RWPE1 (cell line): ENCODE measurements around the gene CNEP1R1.

Experiments used
- CTCF ChIA-PET: fragments of 350-600 bp; sonication (Branson Sonifier 250); formaldehyde crosslinking; extraction: SDS; loops from one replicate; lab custom pipeline; 2021; lab: Yijun Ruan, JAX
- POLR2A ChIA-PET: fragments of 400-600 bp; formaldehyde crosslinking; extraction: SDS; loops from one replicate; lab custom pipeline; 2020; ENCODE audit warnings: antibody characterized with exemption; ENCODE audit not compliant: low non-redundant PET; lab: Yijun Ruan, JAX
- DNase-seq: peaks from one replicate; pipeline ENCODE4 v3.0.0; 2012; ENCODE audit warnings: low spot score
- H3K27ac ChIP-seq: fragments of 450-650 bp; 2 replicates; pipeline ENCODE4 v1.5.1; 2017
- CTCF ChIP-seq: fragments of 450-650 bp; conservative IDR thresholded peaks from 2 replicates; pipeline ENCODE4 v1.5.1; 2017; ENCODE audit warnings: low read depth, mild to moderate bottlenecking

The CNEP1R1 gene

GRCh38 chr16:50067290-50067853 is 42.3 kb downstream of the CNEP1R1 start:
- peak overlapping the region; percentile 94 for H3K27ac ChIP-seq
- ChIA-PET CTCF (interaction anchor here (0.5 to 0.8 kb wide), 4 partner anchors 43 to 293 kb away, joined by 3 to 5 read pairs (median 3); no protein-coding TSS in a partner anchor), POLR2A (no interaction called here)
- peak; percentile 16 for DNase-seq
- peak; percentile 25; the same call in 1 of the 2 replicates for TF ChIP-seq CTCF

- CTCF ChIA-PET = interaction anchor here (0.6 kb wide), 1 partner anchor 102 kb away, joined by 4 read pairs; no protein-coding TSS in a partner anchor
Measured at GRCh38 chr16:50068550-50068949, 43.5 kb downstream of the CNEP1R1 start.

GRCh38 chr16:50069060-50069459 is 44.0 kb downstream of the CNEP1R1 start:
- ChIA-PET CTCF (no interaction called here), POLR2A (no interaction called here)
- TF ChIP-seq CTCF = no peak

More at GRCh38 chr16:50068550-50068949, 43.5 kb downstream of the CNEP1R1 start:
- POLR2A ChIA-PET = no interaction called here
- no peak overlapping the region for H3K27ac ChIP-seq
- TF ChIP-seq CTCF = no peak
- DNase-seq = no peak

GRCh38 chr16:50071075-50071671 is 46.1 kb downstream of the CNEP1R1 start:
- CTCF ChIA-PET = no interaction called here
- TF ChIP-seq CTCF = no peak
- DNase-seq = no peak
- POLR2A ChIA-PET = no interaction called here
- H3K27ac ChIP-seq = no peak overlapping the region

More at GRCh38 chr16:50069060-50069459, 44.0 kb downstream of the CNEP1R1 start:
- H3K27ac ChIP-seq = no peak overlapping the region
- DNase-seq = no peak

- H3K27ac ChIP-seq = no peak overlapping the region
- ChIA-PET CTCF (no interaction called here), POLR2A (no interaction called here)
- no peak for DNase-seq
- no peak for TF ChIP-seq CTCF
Measured at GRCh38 chr16:50072730-50073129, 47.7 kb downstream of the CNEP1R1 start.

- CTCF ChIA-PET = no interaction called here
- H3K27ac ChIP-seq = no peak overlapping the region
- POLR2A ChIA-PET = no interaction called here
- no peak for TF ChIP-seq CTCF
- DNase-seq = peak; percentile 6
Measured at GRCh38 chr16:50079397-50080140, 54.5 kb downstream of the CNEP1R1 start.
